GM12801 (cell line): ENCODE data around the gene KRTAP10-3.

Experiments used
- TF ChIP-seq, protein P1 (sequence below): IDR thresholded peaks from one replicate; pipeline ENCODE4 v1.5.1; 2011; ENCODE audit warnings: control low read depth; ENCODE audit not compliant: insufficient read length; ENCODE audit errors: extremely low read depth

KRTAP10-3 gene

DNA sequence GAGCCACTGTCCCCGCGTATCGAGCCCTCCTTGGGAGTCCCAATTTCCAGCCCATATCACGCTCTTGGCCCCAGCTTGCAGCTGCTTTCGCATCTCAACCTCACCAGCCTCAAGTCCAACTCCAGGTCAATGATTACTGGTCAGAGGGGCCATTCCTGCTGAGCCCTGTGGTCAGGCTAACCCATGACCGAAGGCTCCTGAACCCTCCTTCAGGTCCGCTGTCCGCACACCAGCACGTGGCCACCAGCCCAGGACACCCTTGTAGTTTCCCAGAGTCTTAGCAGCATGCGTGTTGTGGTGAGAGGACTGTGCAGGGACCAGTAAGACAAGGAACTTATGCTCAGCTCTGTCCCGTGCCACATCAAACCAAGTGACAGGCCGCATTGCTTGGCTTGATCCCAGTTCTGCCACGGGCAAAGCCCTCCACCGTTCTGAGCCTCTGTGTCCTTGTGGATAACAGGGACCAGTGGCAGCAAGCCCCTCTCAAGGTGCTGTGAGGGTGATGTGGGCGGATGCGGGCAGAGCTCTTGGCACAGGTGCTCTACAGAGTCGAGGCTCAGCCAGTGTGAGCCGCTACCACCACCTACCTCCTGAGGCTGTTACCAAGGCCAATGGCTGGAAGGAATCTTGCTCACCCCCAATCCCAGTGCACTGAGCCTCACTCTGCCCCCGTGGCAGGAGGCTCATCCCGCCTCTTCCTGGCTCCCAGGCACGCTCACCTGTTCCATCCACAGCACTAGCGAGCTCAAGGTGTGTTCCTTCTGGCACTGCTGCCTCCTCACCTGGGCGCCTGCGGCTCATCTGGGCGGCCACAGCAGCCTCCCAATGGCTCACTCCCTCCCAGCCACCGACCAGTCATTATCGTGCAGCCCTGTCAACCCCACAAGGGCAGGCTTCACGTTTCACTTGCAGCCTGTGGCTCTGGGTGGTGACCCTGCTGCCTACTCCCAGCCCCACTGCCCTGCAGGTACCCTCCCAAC is 39.0 kb downstream of the KRTAP10-3 start:
- TF ChIP-seq, protein P1, sequence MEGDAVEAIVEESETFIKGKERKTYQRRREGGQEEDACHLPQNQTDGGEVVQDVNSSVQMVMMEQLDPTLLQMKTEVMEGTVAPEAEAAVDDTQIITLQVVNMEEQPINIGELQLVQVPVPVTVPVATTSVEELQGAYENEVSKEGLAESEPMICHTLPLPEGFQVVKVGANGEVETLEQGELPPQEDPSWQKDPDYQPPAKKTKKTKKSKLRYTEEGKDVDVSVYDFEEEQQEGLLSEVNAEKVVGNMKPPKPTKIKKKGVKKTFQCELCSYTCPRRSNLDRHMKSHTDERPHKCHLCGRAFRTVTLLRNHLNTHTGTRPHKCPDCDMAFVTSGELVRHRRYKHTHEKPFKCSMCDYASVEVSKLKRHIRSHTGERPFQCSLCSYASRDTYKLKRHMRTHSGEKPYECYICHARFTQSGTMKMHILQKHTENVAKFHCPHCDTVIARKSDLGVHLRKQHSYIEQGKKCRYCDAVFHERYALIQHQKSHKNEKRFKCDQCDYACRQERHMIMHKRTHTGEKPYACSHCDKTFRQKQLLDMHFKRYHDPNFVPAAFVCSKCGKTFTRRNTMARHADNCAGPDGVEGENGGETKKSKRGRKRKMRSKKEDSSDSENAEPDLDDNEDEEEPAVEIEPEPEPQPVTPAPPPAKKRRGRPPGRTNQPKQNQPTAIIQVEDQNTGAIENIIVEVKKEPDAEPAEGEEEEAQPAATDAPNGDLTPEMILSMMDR: no peak

DNA sequence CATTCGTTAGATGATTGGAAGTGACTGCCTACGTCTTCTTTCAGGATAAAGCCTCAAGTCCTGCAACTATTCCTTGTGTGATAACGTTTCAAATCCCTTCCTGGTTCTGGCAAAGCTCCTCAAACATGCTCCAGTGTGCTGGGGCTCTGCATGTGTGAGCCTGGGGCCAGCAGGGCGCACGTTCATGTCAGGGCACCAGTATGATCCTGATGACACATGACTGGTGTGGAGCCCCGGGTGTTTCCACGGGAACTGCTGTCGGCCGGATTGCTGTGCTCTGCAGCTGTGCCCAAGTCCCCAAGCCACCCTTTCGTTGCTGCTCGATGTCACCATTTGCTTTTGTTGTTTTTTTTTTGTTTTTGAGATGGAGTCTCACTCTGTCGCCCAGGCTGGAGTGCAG is 39.9 kb downstream of the KRTAP10-3 start:
- TF ChIP-seq, protein P1: no peak

DNA sequence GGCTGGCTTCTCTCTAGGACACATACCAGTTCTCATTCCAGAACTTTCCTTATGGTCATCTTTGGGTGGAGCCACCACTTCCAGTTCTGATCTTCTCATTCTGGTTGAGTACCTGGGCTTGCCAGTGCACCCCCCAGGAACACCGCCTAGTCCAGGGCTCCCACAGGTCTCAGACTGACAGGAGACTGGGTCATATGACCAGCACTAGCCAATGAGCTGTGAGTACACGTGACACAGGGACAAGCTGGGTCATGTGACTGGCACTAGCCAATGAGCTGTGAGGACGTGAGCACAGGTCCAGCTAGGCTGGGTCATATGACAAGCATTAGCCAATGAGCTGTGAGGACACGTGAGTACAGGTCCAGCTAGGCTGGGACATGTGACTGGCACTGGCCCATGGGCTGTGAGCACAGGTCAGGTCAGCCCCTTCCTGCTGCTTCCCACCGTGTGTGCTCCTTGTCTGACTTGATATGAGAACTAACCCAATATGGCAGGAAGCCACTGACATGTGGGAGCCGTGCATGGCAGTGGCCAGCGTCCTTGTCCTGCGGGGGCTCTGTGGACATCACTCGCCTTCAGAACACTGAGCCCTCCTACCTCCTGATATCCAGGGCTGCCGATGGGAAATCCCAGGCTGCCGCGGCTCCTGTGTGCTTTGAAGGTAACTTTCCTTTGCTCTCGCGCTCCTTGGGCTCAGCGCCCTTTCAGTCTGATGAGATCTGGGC is 41.3 kb downstream of the KRTAP10-3 start:
- TF ChIP-seq, protein P1: no peak

DNA sequence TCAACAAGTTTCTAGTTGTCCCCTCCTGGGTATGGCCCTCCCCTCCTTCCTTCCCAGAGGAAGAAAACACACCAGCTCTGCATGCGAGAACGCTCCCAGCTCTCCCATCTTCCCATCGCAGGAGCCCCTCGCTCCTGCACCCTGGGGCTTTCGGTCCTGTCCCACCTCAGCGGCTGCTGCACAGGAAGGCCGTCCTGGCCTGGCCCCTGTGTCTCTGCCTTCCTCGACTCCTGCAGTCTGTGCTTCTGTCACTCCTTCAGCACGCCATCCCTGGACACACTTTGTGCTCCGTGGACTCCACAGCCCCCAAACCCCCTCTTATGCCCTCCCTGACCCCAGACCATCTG is 41.8 kb downstream of the KRTAP10-3 start:
- TF ChIP-seq, protein P1: no peak

DNA sequence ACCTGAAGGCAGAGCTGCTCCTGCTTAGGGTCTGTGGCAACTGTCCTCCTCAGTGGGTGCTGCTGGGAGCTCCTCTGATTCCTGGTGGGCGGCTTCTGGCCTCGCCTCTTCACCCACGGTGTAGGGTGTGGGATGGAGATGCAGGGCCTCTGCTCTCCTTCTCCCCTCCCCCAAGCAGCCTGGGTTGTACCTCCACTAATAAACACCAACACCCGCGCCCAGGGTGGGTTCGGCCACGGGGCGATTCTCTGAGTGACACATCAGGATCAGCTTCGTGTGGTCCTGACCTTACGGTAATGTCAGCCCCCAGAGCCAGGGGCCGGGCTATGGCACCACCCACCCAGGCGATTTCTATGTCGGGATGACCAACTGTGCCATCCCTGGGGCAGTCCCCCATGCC is 42.3 kb downstream of the KRTAP10-3 start:
- TF ChIP-seq, protein P1: no peak

DNA sequence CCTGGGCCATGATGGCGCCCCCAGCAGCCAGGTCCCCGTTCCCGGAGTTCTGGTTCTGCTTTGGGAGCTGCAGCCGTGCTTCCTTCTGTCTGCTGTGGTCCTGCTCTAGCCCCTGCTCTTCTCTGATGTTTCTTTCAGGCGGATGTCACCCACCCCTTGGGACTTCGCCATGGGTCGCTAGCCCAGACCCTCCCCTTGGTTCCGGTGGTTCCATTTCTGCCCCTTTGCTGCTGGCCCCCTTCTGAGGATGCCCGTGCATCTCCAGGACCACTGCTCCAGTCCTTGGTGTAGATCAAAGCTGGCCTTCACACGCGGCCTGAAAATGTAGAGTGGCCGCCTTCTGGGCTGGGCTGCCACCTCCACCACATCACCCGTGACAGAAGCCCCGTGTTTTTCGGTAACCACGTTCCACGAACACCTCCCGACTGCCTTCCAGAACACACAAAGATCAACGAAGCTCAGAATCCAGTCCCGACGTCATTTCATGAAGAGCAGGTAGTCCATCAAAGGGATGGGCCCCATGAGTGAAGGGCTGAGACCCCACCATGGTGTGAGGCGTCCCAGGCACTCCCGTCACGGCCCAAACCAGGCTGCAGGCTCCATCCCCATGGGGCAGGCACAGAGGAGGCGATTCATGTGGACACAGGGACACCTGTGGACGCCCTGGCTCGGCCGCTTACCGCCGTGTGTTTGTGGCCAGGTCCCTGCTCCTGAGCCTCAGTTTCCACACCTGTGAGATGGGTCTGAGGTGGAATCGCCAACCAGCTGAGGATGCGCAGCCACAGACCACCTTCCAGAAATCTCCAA is 43.0 kb downstream of the KRTAP10-3 start:
- TF ChIP-seq, protein P1: no peak
